GM10248 (cell line): ENCODE data around the gene FCMR.

Experiments
- CTCF ChIA-PET: fragments of 300-600 bp; sonication (Branson Sonifier 250); formaldehyde crosslinking; extraction: SDS; loops from one replicate; lab custom pipeline; 2021; ENCODE audit warnings: antibody characterized with exemption; lab: Yijun Ruan, JAX
- POLR2A ChIA-PET: fragments of 350-650 bp; sonication (Branson Sonifier 250); formaldehyde crosslinking; extraction: SDS; loops from one replicate; lab custom pipeline; 2020; ENCODE audit warnings: antibody characterized with exemption; lab: Yijun Ruan, JAX
- DNase-seq: peaks from one replicate; pipeline ENCODE4 v3.0.0; 2012; ENCODE audit errors: extremely low spot score
- CTCF ChIP-seq: IDR thresholded peaks from 2 replicates; pipeline ENCODE4 v1.5.1; 2012; ENCODE audit warnings: mild to moderate bottlenecking, low read depth; ENCODE audit errors: extremely low read depth, missing control alignments, control extremely low read depth

The FCMR gene

GRCh38 chr1:206896261-206896660 lies 25.5 kb downstream of the FCMR start:
- ChIA-PET POLR2A (no interaction called here), CTCF (interaction anchor here (0.9 to 13.1 kb wide), 5 partner anchors 12 to 86 kb away, joined by 3 to 94 read pairs (median 8); partner anchors contain the start of gene IL20)
- no peak for TF ChIP-seq CTCF
- no peak for DNase-seq

- ChIA-PET POLR2A (no interaction called here), CTCF (interaction anchor here (1.0 to 13.1 kb wide), 5 partner anchors 11 to 87 kb away, joined by 3 to 94 read pairs (median 8); partner anchors contain the start of gene IL20)
- no peak for DNase-seq
- no peak for TF ChIP-seq CTCF
Measured at GRCh38 chr1:206895837-206896242, 25.9 kb downstream of the FCMR start.

- POLR2A ChIA-PET, result interaction anchor here (0.7 kb wide), 1 partner anchor 312 kb away, joined by 3 read pairs; no protein-coding TSS in a partner anchor
- CTCF ChIA-PET, result interaction anchor here (1.0 to 13.1 kb wide), 7 partner anchors 11 to 174 kb away, joined by 3 to 94 read pairs (median 4); partner anchors contain the start of genes FCAMR and IL20
- TF ChIP-seq CTCF, result no peak
- DNase-seq, result no peak
Measured at GRCh38 chr1:206895325-206895724, 26.4 kb downstream of the FCMR start.

GRCh38 chr1:206893380-206893779 lies 28.4 kb downstream of the FCMR start:
- TF ChIP-seq CTCF, result no peak
- POLR2A ChIA-PET, result no interaction called here
- CTCF ChIA-PET, result interaction anchor here (0.9 to 13.1 kb wide), 7 partner anchors 9 to 89 kb away, joined by 3 to 94 read pairs (median 5); partner anchors contain the start of gene IL20
- DNase-seq, result no peak

GRCh38 chr1:206892351-206892984 lies 29.3 kb downstream of the FCMR start:
- DNase-seq, result no peak
- POLR2A ChIA-PET, result no interaction called here
- CTCF ChIA-PET, result interaction anchor here (0.9 to 13.1 kb wide), 6 partner anchors 8 to 61 kb away, joined by 3 to 94 read pairs (median 5); partner anchors contain the start of gene IL20

GRCh38 chr1:206891412-206891811 lies 30.3 kb downstream of the FCMR start:
- TF ChIP-seq CTCF, result no peak
- DNase-seq, result no peak
- ChIA-PET CTCF (interaction anchor here (1.5 to 3.8 kb wide), 3 partner anchors 10 to 26 kb away, joined by 5 to 14 read pairs (median 7); partner anchors contain the start of gene IL20), POLR2A (no interaction called here)

More at GRCh38 chr1:206892351-206892984, 29.3 kb downstream of the FCMR start:
- no peak for TF ChIP-seq CTCF
